ENCODE measurements around the gene KCNE5.
"Not testable (repeated sequence)": the region's sequence is repeated elsewhere in the genome, so short reads cannot be mapped to it uniquely, and the experiment has no call there.

Gene KCNE5, protein sequence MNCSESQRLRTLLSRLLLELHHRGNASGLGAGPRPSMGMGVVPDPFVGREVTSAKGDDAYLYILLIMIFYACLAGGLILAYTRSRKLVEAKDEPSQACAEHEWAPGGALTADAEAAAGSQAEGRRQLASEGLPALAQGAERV

GRCh38 chrX:109624641-109625616, at the start of gene KCNE5:
Gene KCNE5, minus strand, starts transcription at chrX:109625172. Its CDS starts 152 bp downstream, at chrX:109625020.
- no peak for DNase-seq (ENCODE audit: low spot score)

GRCh38 chrX:109672239-109672638, 47.3 kb upstream of the KCNE5 start:
- no peak for DNase-seq (ENCODE audit: low spot score)

DNA sequence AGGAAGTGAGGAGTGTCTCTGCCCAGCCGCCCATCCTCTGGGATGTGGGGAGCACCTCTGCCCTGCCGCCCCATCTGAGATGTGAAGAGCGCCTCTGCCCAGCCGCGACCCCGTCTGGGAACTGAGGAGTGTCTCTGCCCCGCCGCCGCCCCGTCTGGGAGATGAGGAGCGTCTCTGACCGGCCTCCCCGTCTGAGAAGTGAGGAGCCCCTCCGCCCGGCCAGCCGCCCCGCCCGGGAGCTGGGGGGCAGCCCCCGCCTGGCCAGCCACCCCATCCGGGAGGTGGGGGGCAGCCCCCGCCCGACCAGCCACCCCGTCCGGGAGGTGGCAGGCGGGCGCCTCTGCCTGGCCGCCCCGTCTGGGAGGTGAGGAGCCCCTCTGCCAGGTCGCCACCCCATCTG, 46.2 kb upstream of the KCNE5 start:
- DNase-seq (ENCODE audit: low spot score) = not testable (repeated sequence)

DNA sequence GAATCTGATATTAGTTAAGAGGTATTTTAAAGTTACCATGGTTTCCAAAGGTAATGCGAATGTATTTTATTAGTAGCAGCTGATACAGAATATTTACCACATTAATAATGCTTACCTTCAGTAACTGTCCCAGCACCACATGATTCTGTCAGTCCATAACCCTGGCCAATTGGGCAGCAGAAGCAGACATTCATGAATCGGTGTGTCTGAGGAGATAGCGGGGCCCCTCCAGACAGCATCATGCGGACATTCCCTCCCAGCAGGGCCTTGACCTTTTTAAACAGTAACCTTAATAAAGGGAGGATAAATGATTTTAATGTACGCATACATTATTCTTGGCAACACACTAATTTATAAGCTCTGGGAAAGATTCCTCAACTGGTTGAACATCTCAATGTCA, 43.0 kb upstream of the KCNE5 start:
- DNase-seq (ENCODE audit: low spot score) = no peak

DNA sequence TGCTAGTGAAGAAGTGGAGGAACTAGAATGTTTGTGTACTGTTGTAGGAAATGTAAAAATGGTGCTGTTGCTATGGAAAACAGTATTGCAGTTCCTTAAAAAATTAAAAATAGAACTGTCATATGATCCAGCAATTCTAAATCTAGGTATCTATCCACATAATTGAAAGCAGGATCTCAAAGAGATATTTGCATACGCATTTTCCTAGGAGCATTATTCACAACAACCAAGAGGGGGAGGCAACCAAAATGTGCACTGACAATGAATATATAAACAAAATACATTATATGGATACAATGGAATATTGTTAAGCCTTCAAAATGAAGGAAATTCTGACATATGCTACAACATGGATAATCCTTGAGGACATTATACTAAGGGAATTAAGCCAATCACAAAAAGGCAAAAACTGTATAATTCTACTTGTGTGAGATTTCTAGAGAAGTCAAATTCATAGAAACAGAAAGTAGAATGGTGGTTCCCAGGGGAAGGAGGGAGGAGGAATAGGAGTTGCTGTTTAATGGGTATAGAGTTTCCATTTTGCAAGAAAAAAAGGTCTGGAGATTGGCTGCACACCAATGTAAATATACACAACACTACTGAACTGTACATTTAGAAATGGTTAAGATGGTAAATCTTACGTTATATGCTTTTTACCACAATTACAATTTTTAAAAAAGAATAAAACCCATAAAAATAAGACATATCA, 35.6 kb upstream of the KCNE5 start:
- DNase-seq (ENCODE audit: low spot score) = no peak

- DNase-seq (ENCODE audit: low spot score) = no peak
Observed at GRCh38 chrX:109658391-109658790, 33.4 kb upstream of the KCNE5 start.

GRCh38 chrX:109657364-109657763, 32.4 kb upstream of the KCNE5 start:
- DNase-seq (ENCODE audit: low spot score) = not testable (repeated sequence)

GRCh38 chrX:109656774-109657173, 31.8 kb upstream of the KCNE5 start:
- no peak for DNase-seq (ENCODE audit: low spot score)

DNA sequence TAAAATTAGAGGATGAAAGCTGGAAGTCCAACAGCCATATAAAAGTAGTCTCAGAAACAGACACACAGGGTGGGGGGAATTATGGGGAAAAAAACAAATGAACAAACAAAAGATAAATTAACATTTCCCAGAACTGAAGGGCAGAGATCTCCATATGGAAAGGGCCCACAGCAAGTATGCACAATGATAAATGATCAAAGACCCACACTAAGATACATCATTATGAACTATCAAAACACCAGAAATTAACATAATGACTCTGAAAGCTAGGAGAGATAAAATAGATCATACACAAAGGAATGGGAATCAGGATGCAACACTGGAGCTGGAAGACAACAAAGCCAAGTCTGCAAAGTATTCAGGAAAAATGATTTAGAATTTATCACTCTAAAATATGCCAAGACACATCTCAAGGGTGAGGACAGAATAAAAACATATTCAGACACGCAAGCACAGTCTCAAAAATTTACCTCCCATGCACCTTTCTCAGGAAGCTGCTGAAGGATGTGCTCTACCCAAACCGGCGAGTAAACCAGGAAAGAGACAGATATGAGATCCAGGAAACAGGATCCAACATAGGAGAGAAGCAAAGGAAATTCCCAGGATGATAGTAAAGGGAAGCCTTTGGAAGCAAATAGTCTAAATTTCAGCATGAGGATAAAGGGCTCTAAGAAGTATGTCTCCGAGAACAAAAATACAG, 30.7 kb upstream of the KCNE5 start:
- no peak for DNase-seq (ENCODE audit: low spot score)

GRCh38 chrX:109654516-109655109, 29.6 kb upstream of the KCNE5 start:
- no peak for DNase-seq (ENCODE audit: low spot score)

DNA sequence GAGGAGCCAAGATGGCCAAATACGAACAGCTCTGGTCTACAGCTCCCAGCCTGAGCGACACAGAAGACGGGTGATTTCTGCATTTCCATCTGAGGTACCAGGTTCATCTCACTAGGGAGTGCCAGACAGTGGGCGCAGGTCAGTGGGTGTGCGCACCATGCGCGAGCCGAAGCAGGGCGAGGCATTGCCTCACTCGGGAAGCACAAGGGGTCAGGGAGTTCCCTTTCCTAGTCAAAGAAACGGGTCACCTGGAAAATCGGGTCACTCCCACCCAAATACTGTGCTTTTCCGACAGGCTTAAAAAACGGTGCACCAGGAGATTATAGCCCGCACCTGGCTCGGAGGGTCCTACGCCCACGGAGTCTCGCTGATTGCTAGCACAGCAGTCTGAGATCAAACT, 19.7 kb upstream of the KCNE5 start:
- not testable (repeated sequence) for DNase-seq (ENCODE audit: low spot score)

GRCh38 chrX:109643687-109644086, 18.7 kb upstream of the KCNE5 start:
- DNase-seq (ENCODE audit: low spot score) = no peak

DNA sequence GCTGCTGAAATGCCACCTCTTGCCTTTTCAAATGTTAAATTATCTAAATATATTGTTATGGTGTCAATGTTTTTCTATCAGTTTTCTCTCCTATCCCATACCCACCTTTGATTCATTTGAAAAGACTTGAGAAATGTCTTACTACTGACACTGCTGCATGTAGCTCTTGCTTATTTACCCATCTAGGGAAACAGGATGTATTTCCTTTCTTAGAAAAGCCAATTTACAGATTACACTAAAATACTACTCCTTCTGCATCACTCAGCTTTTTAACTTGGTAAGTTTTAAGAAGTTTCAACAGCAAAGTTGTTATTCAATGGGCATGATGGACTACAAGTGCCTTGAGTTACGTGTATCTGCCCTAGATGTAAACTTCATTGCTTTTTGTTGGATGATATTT, 13.2 kb upstream of the KCNE5 start:
- DNase-seq (ENCODE audit: low spot score) = no peak

DNA sequence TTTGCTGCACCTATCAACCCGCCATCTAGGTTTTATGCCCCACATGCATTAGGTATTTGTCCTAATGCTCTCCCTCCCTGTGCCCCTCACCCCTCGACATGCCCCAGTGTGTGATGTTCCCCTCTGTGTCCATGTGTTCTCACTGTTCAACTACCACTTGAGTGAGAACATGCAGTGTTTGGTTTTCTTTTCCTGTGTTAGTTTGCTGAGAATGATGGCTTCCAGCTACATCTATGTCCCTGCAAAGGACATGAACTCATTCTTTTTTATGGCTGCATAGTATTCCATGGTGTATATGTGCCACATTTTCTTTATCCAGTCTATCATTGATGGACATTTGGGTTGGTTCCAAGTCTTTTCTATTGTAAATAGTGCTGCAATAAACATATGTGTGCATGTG, 12.5 kb upstream of the KCNE5 start:
- not testable (repeated sequence) for DNase-seq (ENCODE audit: low spot score)

- peak; percentile 54 for DNase-seq (ENCODE audit: low spot score)
Observed at GRCh38 chrX:109635146-109635545, 10.2 kb upstream of the KCNE5 start.

GRCh38 chrX:109632906-109633504, 8.0 kb upstream of the KCNE5 start:
- DNase-seq (ENCODE audit: low spot score) = peak; percentile 40

GRCh38 chrX:109629310-109629709, 4.3 kb upstream of the KCNE5 start:
- no peak for DNase-seq (ENCODE audit: low spot score)

- DNase-seq (ENCODE audit: low spot score) = no peak
Observed at GRCh38 chrX:109626637-109627036, 1.7 kb upstream of the KCNE5 start.

- no peak for DNase-seq (ENCODE audit: low spot score)
Observed at GRCh38 chrX:109623997-109624396, 975 bp downstream of the KCNE5 start.

GRCh38 chrX:109622270-109622669, 2.7 kb downstream of the KCNE5 start:
- no peak for DNase-seq (ENCODE audit: low spot score)

- no peak for DNase-seq (ENCODE audit: low spot score)
Observed at GRCh38 chrX:109619771-109620170, 5.2 kb downstream of the KCNE5 start.

Measured in RKO (cell line).